SU-DHL-6 (cell line): ENCODE results near the gene TOR4A.

ENCODE experiments used
- CTCF ChIP-seq: fragments of 200-600 bp; sonication (generic); IDR thresholded peaks from one replicate; pipeline ENCODE4 v1.5.1; 2017; ENCODE audit warnings: antibody characterized with exemption, mild to moderate bottlenecking, low read length, moderate library complexity; ENCODE audit not compliant: insufficient read depth, poor library complexity, severe bottlenecking
- EZH2phosphoT487 ChIP-seq: fragments of 200-600 bp; sonication (generic), shearing (Covaris generic); conservative IDR thresholded peaks from 2 replicates; pipeline ENCODE4 v1.6.1; 2018; ENCODE audit warnings: mild to moderate bottlenecking, antibody characterized with exemption, low read length, moderate library complexity, mixed read lengths

- TF ChIP-seq EZH2phosphoT487, result no peak
- TF ChIP-seq CTCF, result no peak
Observed at GRCh38 chr9:137229903-137230704, 47.4 kb upstream of the TOR4A start.
